BJ (cell line): ENCODE results near the gene KCNJ4. TPM values are rescaled to one million over a fixed set of nuclear protein-coding genes. Genes with fewer than 3 reads are reported as not detected.

Experiments
- CTCF ChIA-PET: fragments of 350-600 bp; formaldehyde crosslinking; extraction: SDS; loops from one replicate; lab custom pipeline; 2021; ENCODE audit warnings: antibody characterized with exemption, inconsistent platforms; lab: Yijun Ruan, JAX
- POLR2A ChIA-PET: fragments of 300-600 bp; sonication (Branson Sonifier 250); formaldehyde crosslinking; extraction: SDS; loops from one replicate; lab custom pipeline; 2021; ENCODE audit warnings: antibody characterized with exemption; lab: Charles Lee
- DNase-seq: peaks from one replicate; pipeline ENCODE4 v3.0.0-alpha.2; 2011; ENCODE audit warnings: low read depth
- H3K27me3 ChIP-seq: 2 replicates; pipeline ENCODE4 v1.6.0; 2011; ENCODE audit warnings: low read length; ENCODE audit not compliant: control insufficient read depth, insufficient read depth
- H3K36me3 ChIP-seq: 2 replicates; pipeline ENCODE4 v1.5.1; 2011; ENCODE audit warnings: low read length; ENCODE audit not compliant: control insufficient read depth, insufficient read depth
- H3K4me3 ChIP-seq: 2 replicates; pipeline ENCODE4 v1.5.1; 2011; ENCODE audit warnings: low read depth, mild to moderate bottlenecking, control low read depth, low read length
- CTCF ChIP-seq: IDR thresholded peaks from 2 replicates; pipeline ENCODE4 v1.5.1; 2011; ENCODE audit warnings: low read depth, mild to moderate bottlenecking, control low read depth, inconsistent platforms, low read length, moderate library complexity; ENCODE audit not compliant: insufficient read depth
- polyA plus RNA-seq: library from polyadenylated mRNA; depleted of rRNA; stranded (reverse); fragments of >200 nt; gene quantifications from 2 replicates; pipeline ENCODE4 v1.2.3, GENCODE V29; 2011

Gene KCNJ4
- polyA plus RNA-seq, 1 experiment, result not detected

GRCh38 chr22:38450234-38450797, 4.7 kb downstream of the KCNJ4 start:
- POLR2A ChIA-PET, result no interaction called here
- H3K36me3 ChIP-seq, result no peaks in the 10 kb centered on the region
- TF ChIP-seq CTCF, result no peak
- no peak for DNase-seq
- no peak overlapping the region for H3K4me3 ChIP-seq
- CTCF ChIA-PET, result no interaction called here
- peaks cover 50% of the 10 kb centered on the region for H3K27me3 ChIP-seq

- no peaks in the 10 kb centered on the region for H3K36me3 ChIP-seq
- CTCF ChIA-PET, result no interaction called here
- DNase-seq, result no peak
- peaks cover 53% of the 10 kb centered on the region for H3K27me3 ChIP-seq
- TF ChIP-seq CTCF, result no peak
- no peak overlapping the region for H3K4me3 ChIP-seq
- POLR2A ChIA-PET, result no interaction called here
These were observed 5.2 kb downstream of the KCNJ4 start for GRCh38 chr22:38449776-38450175.

GRCh38 chr22:38448945-38449745, 5.9 kb downstream of the KCNJ4 start:
- Histone ChIP-seq H3K4me3 (no peak overlapping the region), H3K36me3 (no peaks in the 10 kb centered on the region), H3K27me3 (peaks cover 55% of the 10 kb centered on the region)
- DNase-seq, result no peak
- no peak for TF ChIP-seq CTCF
- POLR2A ChIA-PET, result no interaction called here
- CTCF ChIA-PET, result no interaction called here

GRCh38 chr22:38446018-38446601, 8.9 kb downstream of the KCNJ4 start:
- no peak for DNase-seq
- peaks cover 33% of the 10 kb centered on the region for H3K27me3 ChIP-seq
- no peak overlapping the region for H3K4me3 ChIP-seq
- CTCF ChIA-PET, result interaction anchor here (0.7 to 1.0 kb wide), 2 partner anchors 9 to 11 kb away, joined by 3 read pairs; no protein-coding TSS in a partner anchor
- TF ChIP-seq CTCF, result no peak
- H3K36me3 ChIP-seq, result no peaks in the 10 kb centered on the region
- POLR2A ChIA-PET, result no interaction called here

- no peaks in the 10 kb centered on the region for H3K36me3 ChIP-seq
- no peak for TF ChIP-seq CTCF
- ChIA-PET POLR2A (no interaction called here), CTCF (no interaction called here)
- H3K27me3 ChIP-seq, result peaks cover 25% of the 10 kb centered on the region
- no peak overlapping the region for H3K4me3 ChIP-seq
- no peak for DNase-seq
These were observed 10.2 kb downstream of the KCNJ4 start for GRCh38 chr22:38444783-38445182.
